ENCODE measurements around the gene CHRNA4.

The CHRNA4 gene

DNA sequence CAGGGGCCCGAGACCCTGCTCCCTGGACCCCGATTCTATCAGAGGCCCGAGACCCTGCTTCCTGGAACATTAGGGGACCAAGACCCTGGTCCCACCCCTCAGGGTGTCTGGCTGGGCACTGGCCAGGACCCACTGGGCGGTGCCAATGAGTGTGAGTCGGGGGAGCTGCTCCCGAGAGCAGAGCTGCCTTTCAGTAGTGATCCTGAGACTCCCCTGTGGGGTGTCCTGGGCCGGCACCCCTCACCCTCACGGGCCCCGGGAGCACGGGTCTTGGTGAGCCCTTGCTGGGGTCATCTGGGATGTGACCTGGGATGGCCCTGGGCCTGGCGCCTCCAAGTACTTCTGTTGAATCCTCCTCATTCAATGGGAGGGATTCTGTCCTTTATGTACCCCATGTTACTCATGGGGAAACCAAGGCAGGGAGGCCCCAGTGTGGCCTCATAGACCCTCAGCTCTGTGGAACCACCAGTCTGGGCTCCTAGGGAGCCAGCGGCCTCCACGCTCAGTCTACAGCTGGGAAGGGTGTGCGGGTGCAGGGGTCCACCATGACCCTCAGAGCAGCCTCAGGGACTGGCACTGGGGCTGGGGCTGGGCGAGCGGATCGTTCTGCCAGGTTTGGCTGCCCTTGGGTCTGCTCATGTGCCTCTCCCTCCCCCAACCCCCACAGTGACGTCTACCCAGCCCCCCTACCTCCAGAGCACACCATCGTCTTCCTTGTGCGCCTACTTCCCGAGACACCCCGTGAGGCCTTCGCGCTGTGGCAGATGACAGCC is 42.6 kb downstream of the CHRNA4 start:
- DNase-seq, result no peak

DNA sequence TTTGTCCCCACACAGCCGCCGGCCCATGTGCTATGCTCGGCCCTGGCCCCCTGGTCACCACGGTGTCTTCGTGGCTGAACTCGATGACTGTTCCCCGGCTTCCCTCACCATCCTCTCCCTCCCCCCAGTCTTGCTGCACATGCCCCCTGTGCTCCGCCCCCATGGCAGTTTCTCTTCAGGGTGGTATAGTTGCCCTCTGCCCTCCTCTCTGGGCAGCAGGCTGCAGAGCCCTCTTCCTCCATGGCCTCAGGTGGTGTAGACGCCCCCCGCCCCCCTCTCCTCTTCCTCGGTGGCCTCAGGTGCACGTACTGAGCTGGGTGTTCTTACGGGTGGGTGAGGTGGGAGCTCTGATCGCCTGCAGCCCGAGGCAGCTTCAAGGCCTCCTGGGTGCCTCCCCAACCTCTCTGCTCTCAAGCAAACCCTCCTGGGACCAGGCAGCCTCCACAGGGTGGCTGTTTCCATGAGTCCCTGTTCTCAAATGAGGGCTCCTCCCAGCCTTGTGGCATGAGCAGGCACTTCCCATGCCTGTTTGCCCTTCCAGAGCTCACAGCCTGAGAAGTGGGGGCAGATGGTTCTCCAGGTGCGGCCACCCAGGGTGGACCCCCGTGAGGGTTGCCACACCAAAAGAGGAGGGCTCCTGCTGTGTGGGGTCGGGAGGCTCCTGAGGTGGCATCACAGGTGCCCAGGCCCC is 43.4 kb downstream of the CHRNA4 start:
- no peak for DNase-seq

- no peak for DNase-seq
These were observed 44.1 kb downstream of the CHRNA4 start for GRCh38 chr20:63317061-63317460.

- no peak for DNase-seq
These were observed 44.6 kb downstream of the CHRNA4 start for GRCh38 chr20:63316502-63316921.

DNA sequence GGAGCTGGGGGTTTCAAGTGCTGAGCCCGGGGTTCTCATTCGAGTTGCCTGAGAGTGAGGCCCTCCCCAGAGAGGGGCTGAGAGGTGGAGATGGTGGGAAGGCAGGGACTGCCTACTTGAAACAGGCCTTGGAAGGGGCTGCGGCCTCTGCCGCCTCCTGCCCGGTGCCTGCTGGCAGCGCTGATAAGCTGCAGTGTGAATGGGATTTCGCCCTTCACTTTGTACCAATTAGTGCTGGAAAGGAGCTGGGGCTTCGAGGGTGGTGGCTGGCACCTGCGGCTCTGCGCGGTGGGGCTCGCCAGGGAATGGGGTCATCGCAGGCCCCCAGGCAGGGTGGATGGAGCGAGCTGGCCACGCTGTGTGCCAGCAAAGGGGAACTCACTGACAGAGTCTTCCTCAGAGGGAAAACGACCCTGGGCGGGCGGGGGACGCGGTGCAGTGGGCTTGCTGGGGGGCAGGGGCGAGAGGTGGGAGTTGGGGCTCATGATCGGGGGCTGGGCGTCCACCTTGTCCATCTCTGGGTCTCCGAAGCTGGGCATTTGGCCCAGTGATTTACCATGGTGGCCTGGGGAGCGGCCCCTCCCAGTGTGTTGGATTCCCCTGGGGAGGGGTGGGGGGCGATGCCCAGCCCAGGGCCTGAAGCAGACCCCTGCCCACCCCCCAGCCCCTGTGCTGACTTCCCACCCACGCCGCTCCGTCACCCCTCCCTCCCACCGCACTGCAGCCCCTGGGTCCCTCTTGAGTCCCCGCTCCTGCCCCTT is 45.2 kb downstream of the CHRNA4 start:
- DNase-seq, result no peak

DNA sequence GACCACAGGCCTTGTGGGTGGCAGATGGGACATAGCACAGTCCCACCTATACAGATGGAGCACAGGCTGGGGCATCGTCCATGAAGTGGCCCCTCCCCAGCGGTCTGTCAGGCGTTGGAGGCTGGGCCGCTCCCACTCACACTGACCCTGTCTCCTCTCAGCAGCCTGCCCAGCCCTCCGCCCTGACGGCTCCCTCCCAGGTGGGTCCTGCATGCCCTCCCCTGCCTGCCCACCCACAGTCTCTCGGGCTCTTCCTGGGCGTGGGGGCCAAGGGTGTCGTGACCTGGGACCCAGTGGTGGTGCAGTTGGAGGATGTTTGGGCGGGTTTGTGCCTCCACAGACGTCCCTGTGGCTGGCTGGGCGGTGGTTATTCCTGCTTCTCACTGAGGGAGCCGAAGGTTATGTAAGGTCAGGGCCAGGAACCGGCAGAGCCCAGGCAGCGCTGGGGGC is 45.9 kb downstream of the CHRNA4 start:
- DNase-seq, result no peak

DNA sequence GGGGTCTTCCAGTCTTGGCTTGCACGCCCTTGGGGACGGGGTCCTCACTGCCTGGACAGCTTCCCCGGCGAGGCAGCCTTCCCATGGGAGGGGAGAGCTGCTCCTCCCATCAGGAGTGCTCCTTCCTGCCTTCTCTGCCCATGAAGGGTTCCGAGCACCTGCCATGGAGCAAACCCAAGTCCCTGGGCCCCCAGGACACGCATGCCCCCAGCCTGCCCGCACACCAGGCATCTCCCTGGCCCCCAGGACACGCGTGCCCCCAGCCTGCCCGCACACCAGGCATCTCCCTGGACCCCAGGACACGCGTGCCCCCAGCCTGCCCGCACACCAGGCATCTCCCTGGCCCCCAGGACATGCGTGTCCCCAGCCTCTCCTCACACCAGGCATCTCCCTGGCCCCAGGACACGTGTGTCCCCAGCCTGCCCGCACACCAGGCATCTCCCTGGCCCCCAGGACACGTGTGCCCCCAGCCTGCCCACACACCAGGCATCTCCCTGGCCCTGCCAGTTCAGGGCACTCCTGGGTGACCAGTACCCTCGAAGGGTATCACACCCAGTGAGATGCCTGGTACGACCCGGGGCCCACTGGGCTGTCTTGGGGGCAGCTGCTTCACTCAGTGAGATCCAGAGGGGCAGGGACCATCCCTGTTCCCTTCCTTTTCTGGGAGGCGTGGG is 46.4 kb downstream of the CHRNA4 start:
- no peak for DNase-seq

- DNase-seq, result no peak
These were observed 47.1 kb downstream of the CHRNA4 start for GRCh38 chr20:63314015-63314471.

DNA sequence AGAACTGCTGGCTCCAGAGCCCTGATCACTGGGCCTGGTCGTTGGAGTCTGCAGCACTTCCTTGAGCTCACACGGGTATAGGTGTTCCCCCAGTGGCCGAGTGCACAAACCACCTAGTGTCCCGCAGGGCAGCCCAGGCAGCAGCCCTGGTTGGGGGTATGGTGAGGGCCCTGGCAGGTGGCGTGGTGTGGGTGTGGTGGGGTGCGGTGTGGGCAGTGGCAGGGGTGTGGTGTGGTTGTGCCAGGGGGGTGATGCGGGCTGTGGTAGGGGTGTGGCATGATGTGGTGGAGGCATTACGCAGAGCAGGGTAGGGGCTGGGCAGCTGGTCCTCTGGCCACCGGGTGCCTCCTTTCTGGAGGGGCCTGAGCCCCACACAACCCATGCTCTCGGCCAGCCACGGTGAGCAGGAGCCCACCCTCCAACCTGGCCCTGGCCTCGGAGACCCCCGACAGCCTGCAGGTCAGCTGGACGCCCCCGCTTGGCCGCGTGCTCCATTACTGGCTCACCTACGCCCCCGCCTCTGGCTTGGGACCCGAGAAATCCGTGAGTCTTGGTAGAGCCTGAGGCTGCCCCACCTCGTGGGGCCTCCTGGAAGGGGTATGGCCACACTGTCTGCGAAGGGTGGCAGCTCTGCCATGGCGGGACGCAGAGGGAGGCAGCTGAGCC is 47.7 kb downstream of the CHRNA4 start:
- no peak for DNase-seq

DNA sequence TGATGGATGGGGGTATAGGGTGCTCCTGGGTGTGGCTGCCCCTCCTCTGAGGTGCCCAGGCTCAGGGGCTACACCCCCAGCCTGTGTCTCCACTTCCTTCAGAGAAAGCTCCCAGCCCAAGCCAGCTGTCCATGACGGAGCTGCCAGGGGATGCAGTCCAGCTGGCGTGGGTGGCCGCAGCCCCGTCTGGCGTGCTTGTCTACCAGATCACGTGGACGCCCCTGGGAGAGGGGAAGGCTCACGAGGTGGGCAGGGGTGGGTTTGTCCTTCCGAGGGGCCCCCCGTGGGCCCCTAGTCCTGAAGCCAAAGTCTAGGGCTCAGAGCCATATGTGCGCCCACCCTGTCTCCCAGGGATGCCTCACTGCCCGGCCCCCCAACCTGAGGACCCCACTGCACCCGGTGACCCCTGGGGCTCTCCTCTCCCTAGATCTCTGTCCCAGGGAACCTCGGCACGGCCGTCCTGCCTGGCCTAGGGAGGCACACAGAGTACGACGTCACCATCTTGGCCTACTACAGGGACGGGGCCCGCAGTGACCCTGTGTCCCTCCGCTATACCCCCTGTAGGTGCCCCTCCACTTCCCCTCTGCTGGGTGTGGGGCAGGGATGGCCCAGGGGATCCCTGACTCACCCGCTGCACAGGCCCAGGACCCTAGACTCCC is 48.3 kb downstream of the CHRNA4 start:
- no peak for DNase-seq

GRCh38 chr20:63312273-63312672 is 48.9 kb downstream of the CHRNA4 start:
- DNase-seq, result no peak

DNA sequence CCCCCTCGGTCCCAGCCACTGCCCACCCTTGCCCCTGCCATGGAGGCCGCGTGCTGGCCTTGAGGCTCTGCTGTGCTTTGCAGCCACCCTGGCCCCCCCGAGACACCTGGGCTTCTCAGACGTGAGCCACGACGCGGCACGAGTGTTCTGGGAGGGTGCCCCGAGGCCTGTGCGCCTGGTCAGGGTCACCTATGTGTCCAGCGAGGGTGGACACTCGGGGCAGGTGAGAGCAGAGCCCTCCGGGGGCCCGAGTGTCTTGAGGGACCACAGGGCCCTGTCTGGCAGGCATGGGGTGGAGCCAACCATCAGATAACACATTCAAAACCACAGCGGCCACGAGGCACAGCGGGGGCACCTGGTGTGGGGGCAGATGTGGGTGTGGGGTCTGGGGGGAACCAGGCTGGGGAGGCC is 49.3 kb downstream of the CHRNA4 start:
- no peak for DNase-seq

DNA sequence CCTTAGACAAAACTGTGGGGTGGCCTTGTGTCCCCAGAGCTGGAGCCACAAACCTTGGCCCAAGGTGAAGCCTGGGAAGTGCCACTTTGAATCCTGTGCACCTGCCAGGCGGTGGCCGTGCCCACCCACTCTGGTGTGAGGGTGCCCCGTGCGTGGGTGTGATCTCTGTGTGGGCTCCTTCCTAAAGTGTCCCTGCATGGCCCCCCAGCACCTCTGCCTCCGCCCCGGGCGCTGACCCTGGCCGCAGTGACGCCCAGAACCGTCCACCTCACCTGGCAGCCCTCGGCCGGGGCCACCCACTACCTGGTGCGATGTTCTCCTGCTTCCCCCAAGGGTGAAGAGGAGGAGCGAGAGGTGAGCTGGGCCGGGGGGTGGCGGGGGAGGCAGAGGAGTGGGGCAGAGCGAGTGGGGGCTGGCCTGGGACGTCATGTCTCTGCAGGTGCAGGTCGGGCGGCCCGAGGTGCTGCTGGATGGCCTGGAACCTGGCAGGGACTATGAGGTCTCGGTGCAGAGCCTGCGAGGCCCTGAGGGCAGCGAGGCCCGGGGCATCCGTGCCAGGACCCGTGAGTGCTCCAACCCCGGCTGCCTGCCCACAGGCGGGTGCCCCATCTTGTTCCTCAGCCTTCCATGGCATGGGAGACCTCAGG is 49.8 kb downstream of the CHRNA4 start:
- DNase-seq, result no peak

DNA sequence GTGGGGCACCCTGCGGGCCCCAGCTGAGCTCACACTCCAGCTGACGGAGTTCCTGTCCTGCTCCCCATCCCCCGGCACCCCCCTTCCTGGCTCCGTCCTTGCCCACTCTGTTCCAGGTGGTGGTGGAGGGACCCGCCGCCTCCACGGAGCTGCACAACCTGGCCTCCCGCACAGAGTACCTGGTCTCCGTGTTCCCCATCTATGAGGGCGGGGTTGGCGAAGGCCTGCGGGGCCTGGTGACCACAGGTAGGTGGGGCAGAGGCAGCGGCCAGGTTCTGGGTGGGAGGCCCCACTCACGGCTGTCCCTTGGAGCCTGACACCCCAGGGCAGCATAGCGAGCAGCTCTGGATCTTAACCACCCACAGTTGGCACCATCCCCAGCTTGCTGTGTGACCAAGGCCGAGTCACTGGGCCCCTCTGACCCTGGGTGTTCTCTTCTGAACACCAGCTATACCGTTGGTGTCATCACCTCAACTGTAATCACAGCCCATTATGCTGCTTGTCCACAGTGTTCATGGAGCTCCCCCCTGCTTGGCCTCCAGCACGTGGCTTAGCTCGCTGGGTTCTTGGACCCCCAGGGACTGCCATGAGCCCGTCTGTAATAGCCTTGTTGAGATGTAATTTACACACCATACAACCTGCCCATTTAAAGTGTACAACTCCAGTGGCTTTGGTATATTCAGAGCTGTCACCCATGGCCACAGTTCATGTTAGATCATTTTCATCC is 50.7 kb downstream of the CHRNA4 start:
- no peak for DNase-seq

DNA sequence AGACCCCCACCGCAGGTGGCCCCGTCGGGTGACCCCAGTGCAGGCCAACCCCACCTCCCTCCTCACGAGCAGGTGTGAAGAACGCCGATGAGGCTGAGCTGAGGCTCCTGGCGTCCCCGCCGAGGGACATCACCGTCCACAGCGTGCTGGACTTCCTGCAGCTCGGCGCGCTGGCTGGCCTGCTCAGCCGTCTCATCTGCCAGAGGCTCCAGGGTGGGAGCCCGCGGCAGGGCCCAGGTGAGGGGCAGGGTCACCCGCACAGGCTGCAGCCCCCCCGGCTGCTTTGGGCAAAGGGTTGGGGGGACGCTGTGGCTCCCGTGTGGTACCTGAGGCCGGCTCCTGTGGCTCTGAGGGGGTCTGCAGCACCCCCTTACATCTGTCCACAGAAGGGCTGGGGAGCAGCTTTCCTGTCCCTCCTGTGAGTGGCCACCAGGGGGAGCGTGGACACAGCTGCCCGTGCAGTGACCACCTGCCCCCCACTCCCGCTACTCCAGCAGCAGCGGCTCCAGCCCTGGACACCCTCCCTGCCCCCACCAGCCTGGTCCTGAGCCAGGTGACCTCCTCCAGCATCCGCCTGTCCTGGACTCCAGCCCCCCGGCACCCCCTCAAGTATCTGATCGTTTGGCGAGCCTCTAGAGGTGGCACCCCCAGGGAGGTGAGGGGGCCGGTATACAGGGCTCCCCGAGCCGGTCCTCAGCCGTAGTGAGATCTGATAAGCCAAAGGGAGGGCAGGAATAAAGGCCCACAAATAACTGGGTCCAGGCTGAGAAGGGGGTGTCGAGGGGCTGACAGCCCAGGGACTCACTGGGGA is 51.7 kb downstream of the CHRNA4 start:
- DNase-seq, result no peak

DNA sequence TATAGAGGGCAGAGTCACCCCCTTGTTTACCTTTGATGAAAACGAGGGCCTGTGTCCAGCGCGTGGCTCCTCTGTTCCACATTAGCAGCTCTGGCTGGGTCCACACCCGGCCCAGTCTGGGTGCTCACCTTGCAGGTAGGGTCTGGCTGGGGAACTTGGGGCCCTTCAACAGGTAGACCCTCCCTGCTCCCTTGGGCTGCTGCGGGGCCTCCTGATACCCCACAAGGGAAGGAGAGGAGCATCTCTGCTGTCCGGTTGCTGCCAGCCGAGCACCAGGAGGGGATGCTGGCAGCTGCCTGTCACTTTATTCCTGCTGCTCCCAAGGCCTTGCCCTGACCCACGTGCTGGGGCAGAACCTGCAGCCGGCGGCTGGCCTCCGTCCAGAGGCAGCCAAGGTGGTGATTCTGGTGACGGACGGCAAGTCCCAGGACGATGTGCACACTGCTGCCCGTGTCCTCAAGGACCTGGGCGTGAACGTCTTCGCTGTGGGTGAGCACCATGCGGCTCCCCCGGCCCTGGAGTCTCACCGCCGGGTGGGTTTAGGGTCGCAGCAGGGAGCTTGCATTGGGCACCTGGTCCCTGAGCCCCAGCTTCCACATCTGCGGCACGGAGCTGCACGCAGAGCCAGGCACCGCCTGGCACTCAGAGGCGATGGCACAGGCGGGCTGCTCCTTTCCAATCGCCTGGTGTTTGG is 52.8 kb downstream of the CHRNA4 start:
- DNase-seq, result no peak

DNA sequence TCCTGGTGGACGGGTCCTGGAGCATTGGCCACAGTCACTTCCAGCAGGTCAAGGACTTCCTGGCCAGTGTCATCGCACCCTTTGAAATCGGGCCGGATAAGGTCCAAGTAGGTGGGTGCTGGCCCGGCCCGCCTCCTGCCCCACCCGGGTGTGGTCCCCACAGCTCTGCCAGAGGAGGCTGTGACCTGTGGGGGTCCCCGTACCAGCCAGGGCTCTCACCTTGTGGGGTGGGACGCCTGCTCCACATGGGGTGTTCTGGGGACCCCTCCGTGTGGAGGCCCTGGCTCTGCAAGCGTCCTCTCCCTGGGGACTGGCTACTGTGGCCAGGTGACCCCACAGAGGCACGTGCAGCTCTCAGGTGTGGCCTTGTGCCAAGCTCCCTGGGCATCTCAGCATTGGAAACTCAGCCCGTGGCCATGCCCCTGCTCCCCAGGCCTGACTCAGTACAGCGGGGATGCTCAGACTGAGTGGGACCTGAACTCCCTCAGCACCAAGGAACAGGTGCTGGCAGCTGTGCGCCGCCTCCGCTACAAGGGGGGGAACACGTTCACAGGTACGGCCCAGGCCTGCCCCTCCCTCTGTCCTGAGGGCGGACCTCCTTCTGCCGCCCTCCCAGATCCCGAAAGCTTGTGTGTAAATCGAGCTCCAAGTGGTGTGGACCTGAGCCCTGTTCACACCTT is 53.5 kb downstream of the CHRNA4 start:
- DNase-seq, result no peak
